Calu3 (cell line): ENCODE data around the gene UVRAG. TPM values are rescaled to one million over a fixed set of nuclear protein-coding genes. Genes with fewer than 3 reads are reported as not detected.

Experiments
- BruUV-seq: library from RNA; stranded (reverse); fragments of 400-500 nt; replicated peaks from 2 replicates; lab custom pipeline; 2021; lab: Mats Ljungman, UMichigan
- CTCF ChIA-PET: fragments of 300-600 bp; sonication (Branson Sonifier 250); formaldehyde crosslinking; loops from one replicate; lab custom pipeline; 2022; ENCODE audit warnings: antibody characterized with exemption; lab: Charles Lee
- DNase-seq: peaks from one replicate; pipeline ENCODE4 v3.0.0; 2022
- H3K27ac Mint-ChIP-seq: one replicate; pipeline ENCODE4 v1.8.0; 2022; ENCODE audit warnings: mixed read lengths; ENCODE audit not compliant: unreplicated experiment
- H3K27me3 Mint-ChIP-seq: one replicate; pipeline ENCODE4 v1.8.0; 2022; ENCODE audit warnings: mixed read lengths; ENCODE audit not compliant: unreplicated experiment
- H3K36me3 Mint-ChIP-seq: one replicate; pipeline ENCODE4 v1.8.0; 2022; ENCODE audit warnings: mild to moderate bottlenecking, moderate library complexity, mixed read lengths; ENCODE audit not compliant: insufficient read depth, unreplicated experiment
- H3K4me1 Mint-ChIP-seq: one replicate; pipeline ENCODE4 v1.8.0; 2022; ENCODE audit warnings: mild to moderate bottlenecking, low read depth, mixed read lengths; ENCODE audit not compliant: unreplicated experiment
- H3K4me3 Mint-ChIP-seq: one replicate; pipeline ENCODE4 v1.8.0; 2022; ENCODE audit warnings: mild to moderate bottlenecking, low read depth, moderate library complexity, mixed read lengths; ENCODE audit not compliant: unreplicated experiment
- H3K9me3 Mint-ChIP-seq: one replicate; pipeline ENCODE4 v1.8.0; 2022; ENCODE audit warnings: low read depth, mixed read lengths; ENCODE audit not compliant: unreplicated experiment
- intact Hi-C: fragments of 100-400 bp; cut with micrococcal nuclease; formaldehyde crosslinking; loops from one replicate; pipeline ENCODE4 v1.10.0; 2022; ENCODE audit not compliant: unreplicated experiment
- total RNA-seq: library from RNA; stranded (reverse); gene quantifications from 2 replicates; pipeline ENCODE4 v1.2.3, GENCODE V29; 2022
- TF ChIP-seq, protein P1 (sequence below): fragments of 200-600 bp; IDR thresholded peaks from one replicate; pipeline ENCODE4 v1.8.0; 2022; ENCODE audit warnings: antibody characterized with exemption; ENCODE audit not compliant: unreplicated experiment

The UVRAG gene
- total RNA-seq, 1 experiment from 2014 or later = 18.5 TPM

DNA sequence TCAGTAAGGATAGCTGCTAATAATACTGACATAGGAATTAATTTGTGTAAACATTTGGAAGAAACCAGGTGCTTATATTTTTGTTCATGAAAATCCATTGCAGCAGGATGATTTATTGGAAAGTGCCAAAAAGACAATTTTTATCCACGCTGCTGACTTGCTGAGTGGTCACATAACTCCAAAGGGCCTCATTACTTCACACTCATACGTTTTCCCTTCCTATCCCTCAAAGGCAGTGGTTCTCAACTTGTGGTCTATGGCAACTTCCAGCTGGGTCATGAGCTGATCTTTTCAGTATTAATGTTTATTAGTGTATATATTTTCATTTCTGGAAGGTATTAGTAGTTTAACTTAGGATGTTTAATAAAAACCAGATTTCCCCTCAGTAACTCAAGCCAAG is 178.1 kb downstream of the UVRAG start:
- CTCF ChIA-PET = no interaction called here
- TF ChIP-seq, protein P1, sequence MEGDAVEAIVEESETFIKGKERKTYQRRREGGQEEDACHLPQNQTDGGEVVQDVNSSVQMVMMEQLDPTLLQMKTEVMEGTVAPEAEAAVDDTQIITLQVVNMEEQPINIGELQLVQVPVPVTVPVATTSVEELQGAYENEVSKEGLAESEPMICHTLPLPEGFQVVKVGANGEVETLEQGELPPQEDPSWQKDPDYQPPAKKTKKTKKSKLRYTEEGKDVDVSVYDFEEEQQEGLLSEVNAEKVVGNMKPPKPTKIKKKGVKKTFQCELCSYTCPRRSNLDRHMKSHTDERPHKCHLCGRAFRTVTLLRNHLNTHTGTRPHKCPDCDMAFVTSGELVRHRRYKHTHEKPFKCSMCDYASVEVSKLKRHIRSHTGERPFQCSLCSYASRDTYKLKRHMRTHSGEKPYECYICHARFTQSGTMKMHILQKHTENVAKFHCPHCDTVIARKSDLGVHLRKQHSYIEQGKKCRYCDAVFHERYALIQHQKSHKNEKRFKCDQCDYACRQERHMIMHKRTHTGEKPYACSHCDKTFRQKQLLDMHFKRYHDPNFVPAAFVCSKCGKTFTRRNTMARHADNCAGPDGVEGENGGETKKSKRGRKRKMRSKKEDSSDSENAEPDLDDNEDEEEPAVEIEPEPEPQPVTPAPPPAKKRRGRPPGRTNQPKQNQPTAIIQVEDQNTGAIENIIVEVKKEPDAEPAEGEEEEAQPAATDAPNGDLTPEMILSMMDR = no peak
- H3K4me3 Mint-ChIP-seq = no peak overlapping the region
- no peak overlapping the region for H3K27ac Mint-ChIP-seq
- intact Hi-C loops = no loop called here
- no TSS peak for BruUV-seq
- H3K36me3 Mint-ChIP-seq = no peaks in the 10 kb centered on the region
- no peak for DNase-seq
- H3K27me3 Mint-ChIP-seq = no peaks in the 10 kb centered on the region
- H3K4me1 Mint-ChIP-seq = no peaks in the 10 kb centered on the region
- no peaks in the 10 kb centered on the region for H3K9me3 Mint-ChIP-seq

DNA sequence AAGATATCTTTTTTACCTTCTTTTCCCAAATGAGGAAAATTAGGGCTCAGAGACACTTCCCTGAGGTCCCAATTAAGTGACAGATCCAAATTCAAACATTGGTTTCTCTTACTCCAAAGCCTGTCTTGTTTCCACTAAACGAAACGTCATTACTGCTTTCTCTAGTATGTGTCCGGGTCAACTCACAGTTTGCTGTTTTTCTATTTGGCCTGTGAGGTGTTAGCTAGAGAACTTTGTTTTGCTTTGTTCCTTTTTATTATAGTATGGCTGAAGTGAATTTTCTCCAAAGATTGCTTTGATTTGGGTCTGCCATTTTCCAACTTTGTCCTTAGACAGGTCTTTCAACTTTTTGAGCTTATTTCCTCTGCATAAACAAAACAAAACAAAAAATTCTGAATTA is 179.6 kb downstream of the UVRAG start:
- H3K27me3 Mint-ChIP-seq = no peaks in the 10 kb centered on the region
- no peaks in the 10 kb centered on the region for H3K9me3 Mint-ChIP-seq
- H3K36me3 Mint-ChIP-seq = no peaks in the 10 kb centered on the region
- TF ChIP-seq, protein P1 = no peak
- H3K27ac Mint-ChIP-seq = no peak overlapping the region
- BruUV-seq = no TSS peak
- H3K4me1 Mint-ChIP-seq = no peaks in the 10 kb centered on the region
- no peak overlapping the region for H3K4me3 Mint-ChIP-seq
- CTCF ChIA-PET = interaction anchor here (0.7 kb wide), 1 partner anchor 63 kb away, joined by 4 read pairs; no protein-coding TSS in a partner anchor
- DNase-seq = no peak
- intact Hi-C loops = no loop called here

DNA sequence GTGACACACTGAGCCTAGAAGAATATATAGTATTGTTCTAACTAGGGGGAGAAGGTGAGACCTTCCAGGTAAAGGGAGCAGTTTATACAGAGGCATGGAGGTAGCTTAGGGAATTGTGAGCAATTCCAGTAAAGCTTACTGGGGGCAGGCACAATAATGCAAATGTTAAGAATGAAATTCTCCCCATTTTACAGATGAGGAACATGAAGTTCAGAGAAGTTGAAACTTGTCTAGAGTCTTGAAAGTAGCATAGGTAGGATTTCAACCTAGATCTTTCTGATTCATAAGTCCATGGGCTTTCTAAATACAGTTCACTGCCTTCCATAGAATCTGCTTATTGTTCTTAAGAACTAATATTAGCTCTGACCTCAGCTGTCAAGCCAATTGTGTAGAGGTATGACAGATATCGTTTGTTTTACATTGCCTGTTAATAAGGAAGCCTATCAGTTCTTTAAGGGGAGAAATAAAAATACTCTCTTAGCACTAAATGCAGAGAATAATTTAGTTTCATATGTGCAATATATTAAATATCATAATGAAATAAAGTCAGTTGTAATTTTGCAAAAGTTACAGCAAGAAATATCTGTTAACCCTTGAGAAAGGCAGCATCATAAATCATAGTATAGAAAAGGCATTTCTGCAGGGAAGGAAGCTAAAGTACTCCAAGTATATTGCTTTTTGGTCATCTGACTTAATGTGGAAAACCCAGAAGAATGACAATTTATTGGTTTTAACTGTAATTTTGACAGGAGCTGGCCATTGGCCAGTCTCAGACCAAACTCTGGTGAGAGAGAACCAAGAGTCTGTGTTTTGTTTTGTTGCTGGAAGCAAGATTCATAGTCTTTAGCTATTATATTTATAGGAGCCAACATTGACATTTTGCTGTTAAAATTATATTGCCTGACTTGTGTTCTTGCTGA is 181.8 kb downstream of the UVRAG start:
- intact Hi-C loops = no loop called here
- TF ChIP-seq, protein P1 = no peak
- Mint-ChIP-seq H3K27me3 (no peaks in the 10 kb centered on the region), H3K36me3 (no peaks in the 10 kb centered on the region), H3K4me3 (no peak overlapping the region), H3K9me3 (peaks cover 3% of the 10 kb centered on the region), H3K4me1 (no peaks in the 10 kb centered on the region), H3K27ac (no peak overlapping the region)
- no TSS peak for BruUV-seq
- CTCF ChIA-PET = interaction anchor here (0.5 kb wide), 1 partner anchor 46 kb away, joined by 4 read pairs; no protein-coding TSS in a partner anchor
- DNase-seq = no peak

DNA sequence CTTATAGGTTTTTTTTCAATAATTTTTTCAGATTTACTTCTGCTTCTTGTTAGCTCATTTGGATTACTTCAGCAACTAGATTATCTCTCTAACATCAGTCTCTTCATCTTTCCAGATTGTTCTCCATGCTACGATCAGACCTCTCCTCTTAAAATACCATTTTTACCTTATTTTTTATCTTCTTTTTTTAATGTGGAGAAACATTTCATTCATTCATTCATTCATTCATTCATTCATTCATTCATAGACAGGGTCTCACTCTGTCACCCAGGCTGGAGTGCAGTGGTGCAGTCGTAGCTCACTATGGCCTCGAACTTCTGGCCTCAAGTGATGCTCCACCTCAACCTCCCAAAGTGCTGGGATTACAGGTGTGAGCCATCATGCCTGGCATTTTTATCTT is 189.4 kb downstream of the UVRAG start:
- Mint-ChIP-seq H3K4me3 (no peak overlapping the region), H3K27ac (no peak overlapping the region), H3K4me1 (no peaks in the 10 kb centered on the region), H3K36me3 (no peaks in the 10 kb centered on the region), H3K27me3 (no peaks in the 10 kb centered on the region), H3K9me3 (peaks cover 3% of the 10 kb centered on the region)
- TF ChIP-seq, protein P1 = no peak
- DNase-seq = no peak
- no TSS peak for BruUV-seq
- intact Hi-C loops = no loop called here
- CTCF ChIA-PET = no interaction called here
